ENCODE results near the gene ANKRD13A.
"Not testable (repeated sequence)": the region's sequence is repeated elsewhere in the genome, so short reads cannot be mapped to it uniquely, and the experiment has no call there.

Gene ANKRD13A

DNA sequence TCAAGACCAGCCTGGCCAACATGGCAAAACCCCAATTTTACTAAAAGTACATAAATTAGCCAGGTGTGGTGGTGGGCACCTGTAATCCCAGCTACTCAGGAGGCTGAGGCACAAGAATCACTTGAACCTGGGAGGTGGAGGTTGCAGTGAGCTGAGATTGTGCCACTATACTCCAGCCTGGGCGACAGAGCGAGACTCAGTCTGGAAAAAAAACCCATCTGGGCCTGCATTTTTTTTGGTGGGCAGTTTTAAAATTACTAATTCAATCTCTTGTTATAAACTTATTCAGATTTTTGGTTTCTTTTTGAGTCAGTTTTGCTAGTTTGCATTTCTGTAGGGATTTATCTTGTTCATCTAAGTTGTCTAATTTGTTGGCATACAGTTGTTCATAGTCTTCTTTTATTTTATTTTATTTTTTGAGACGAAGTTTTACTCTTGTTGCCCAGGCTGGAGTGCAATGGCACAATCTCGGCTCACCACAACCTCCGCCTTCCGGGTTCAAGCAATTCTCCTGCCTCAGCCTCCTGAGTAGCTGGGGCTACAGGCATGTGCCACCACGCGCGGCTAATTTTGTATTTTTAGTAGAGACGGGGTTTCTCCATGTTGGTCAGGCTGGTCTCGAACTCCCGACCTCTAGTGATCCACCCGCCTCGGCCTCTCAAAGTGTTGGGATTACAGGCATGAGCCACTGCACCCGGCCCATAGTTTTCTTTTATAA is 9.6 kb downstream of the ANKRD13A start:
- DNase-seq: not testable (repeated sequence)

DNA sequence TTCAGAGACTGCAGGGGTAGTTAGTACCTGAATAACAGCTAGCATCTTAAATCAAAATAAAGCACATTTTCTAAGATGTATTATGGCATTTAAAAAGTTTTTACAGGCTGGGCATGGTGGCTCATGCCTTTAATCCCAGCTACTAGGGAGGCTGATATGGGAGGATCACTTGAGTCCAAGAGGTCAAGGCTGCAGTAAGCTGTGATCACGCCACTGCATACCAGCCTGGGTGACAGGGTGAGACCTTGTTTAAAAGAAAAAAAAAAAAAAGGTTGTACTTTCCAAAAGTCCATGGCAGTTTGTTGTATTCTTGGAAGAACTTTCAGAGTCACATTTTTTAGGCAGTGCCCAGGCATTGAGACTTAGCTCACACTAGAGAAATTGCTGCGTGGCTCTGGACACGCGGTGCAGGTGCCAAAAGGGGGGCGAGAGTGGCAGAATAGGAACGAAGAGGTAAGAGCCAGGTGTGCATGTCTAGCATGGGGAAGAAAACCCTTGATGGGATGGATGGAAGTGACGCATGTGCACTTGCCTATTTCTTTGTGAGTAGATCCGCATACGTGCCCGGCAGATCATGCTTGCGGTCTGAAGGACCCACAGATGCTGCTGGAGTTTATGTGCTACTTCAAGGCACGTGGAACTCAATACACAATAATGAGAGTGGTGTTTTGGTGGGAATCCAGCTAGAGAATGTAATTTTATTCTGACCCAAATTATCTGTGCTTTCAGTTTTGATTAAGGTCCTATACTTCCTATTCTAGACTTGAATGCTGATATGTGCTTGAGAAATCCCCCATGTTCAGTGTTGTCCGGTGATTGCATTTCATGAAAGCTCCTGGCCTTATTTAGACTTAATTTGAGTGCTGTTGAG is 11.9 kb downstream of the ANKRD13A start:
- DNase-seq: no peak

DNA sequence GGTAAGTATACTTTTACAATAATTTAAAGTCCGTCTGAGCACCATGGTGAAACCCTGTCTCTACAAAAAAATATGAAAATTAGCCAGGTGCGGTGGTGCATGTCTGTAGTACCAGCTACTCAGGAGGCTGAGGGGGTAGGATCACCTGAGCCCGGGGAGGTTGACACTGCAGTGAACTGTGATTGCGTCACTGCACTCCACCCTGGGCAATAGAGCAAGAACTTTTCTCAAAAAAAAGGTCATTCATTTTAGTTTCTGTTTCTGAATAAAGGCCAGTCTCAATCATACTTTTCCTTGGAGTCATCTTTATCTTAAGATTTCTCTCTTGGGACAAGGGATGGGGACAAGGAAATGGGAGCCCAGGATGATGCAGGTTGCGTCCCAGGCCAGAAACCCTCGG is 12.9 kb downstream of the ANKRD13A start:
- DNase-seq: no peak

- no peak for DNase-seq
These were observed 13.4 kb downstream of the ANKRD13A start for GRCh38 chr12:110012659-110013058.

DNA sequence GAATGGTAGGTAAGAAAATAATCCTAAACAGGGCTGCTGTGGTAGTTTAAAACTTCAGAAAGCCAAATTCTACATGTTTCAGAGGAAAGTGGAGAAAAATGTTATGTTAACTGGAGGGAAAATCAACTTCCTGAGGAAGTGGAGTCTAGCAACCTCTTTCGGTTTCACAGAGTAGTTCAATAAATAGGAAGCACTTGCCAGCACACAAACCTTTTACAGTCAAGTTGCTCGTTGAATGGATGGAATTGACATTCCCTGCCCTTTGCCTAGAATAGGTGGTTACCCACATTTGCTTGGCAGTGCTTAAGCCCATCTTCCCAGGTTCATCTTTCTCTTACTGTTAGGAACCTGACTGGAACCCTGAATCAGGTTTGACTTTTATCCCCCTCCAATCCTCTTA is 15.9 kb downstream of the ANKRD13A start:
- no peak for DNase-seq

GRCh38 chr12:110020956-110021355 is 21.7 kb downstream of the ANKRD13A start:
- no peak for DNase-seq

GRCh38 chr12:110023059-110023980 is 24.1 kb downstream of the ANKRD13A start:
- no peak for DNase-seq

GRCh38 chr12:110024051-110024450 is 24.8 kb downstream of the ANKRD13A start:
- no peak for DNase-seq

DNA sequence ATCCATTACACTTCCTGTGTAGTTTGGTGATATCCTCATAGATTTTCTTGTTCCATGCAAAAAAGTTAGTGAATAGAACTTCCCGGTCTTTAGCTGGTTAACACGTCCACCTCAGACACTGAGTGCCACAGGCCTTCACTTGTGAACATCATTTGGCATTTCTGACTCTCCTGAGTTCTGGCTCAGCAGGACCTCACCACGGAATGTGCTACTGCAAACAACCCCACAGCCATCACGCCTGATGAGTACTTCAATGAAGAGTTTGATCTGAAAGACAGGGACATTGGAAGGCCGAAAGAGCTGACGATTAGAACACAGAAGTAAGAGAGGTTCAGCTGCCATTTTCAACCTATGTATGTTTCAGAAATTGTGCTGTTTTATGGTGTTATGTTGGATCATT is 29.1 kb downstream of the ANKRD13A start:
- DNase-seq: no peak

DNA sequence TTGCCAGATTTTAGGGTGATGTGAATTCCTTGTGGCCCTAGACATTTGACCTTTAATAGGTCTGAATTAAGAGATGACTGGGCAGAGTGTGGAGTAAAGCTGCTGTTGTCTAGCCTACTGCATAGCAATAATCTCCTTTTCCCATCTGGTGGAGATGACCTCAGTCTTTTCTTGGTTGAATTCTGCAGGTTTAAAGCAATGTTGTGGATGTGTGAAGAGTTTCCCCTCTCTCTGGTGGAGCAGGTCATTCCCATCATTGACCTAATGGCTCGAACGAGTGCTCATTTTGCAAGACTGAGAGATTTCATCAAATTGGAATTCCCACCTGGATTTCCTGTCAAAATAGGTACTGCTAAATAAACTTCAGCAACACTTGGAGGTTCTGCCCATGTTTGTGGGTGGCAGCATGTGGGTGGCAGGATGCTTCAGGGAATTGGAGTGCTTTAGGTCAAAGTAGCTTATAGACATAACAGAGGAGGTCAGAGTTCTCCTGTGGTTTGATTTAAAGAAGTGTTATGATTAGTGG is 30.1 kb downstream of the ANKRD13A start:
- no peak for DNase-seq

DNA sequence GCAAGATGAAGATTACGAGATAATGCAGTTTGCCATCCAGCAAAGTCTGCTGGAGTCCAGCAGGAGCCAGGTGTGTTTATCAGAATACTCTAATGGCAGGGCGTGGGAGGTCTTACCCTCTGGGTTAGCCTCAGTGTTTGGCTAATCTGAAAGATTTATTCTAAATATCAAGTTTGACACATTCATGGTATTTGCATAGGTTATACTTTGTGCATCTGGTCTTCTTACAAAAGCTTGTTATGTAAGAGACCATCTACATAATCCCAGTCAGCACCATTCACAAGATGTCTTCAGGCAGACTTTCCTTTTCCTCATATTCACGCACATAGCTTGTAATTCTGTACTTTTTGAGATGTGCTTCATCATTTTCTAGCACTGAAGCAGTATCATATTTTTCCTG is 34.7 kb downstream of the ANKRD13A start:
- no peak for DNase-seq

GRCh38 chr12:110035534-110036104 is 36.4 kb downstream of the ANKRD13A start:
- DNase-seq: no peak

GRCh38 chr12:110037315-110037714 is 38.1 kb downstream of the ANKRD13A start:
- DNase-seq: no peak

GRCh38 chr12:110038741-110039084 is 39.5 kb downstream of the ANKRD13A start:
- no peak for DNase-seq

DNA sequence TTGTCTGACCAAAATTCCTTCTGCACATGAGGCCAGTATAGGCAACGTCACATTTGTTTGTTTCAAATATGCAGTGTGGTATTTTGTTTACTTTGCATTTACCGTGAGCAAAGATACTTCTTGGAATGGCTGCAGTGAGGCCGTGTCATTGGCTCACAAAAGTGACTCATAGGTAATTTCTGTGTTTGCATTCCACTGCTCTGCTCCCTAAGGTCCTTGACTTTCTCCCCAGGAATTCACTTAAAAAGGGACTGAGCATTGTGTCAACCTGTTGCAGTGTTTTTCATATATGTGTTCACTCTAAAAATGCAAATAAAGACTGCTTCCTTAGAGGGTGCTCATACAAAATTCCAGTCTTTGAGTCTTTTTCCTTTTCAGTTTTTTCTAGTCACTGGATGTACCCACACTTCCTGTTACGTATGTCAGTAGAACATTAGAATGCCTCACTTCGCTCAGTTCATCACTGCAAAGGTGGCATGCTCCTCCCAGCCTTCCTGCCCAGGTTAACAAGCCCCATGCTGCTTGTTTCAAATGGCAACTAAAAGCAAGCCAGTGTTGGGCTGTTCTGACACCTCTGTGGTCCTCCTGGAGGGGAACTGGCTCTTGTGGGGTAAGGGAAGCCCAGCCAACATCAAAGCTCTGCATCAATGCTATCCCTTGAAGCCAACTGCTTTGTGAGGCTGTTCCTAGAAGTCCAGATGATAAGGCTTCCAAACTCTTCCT is 40.0 kb downstream of the ANKRD13A start:
- DNase-seq: no peak

DNA sequence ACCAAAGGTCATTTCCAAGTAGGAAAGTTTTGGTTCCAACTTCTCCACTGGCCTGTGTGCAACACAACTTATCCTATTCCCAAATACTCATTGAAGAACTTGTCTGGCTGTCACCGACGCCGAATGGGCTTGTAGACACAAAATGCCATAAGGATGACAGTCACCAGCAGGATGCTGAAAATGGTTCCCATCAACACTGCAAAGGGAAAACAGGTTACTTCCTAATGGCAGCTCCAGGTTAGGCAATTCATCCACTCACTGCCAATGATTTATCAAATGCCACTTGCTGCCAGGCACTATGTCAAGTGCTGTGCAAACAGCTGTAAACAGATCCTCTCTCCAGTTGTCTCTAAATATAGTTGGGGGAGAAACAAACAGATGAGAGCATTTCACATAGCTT is 43.0 kb downstream of the ANKRD13A start:
- no peak for DNase-seq

GRCh38 chr12:110046451-110047187 is 47.4 kb downstream of the ANKRD13A start:
- no peak for DNase-seq

GRCh38 chr12:110047297-110047940 is 48.2 kb downstream of the ANKRD13A start:
- DNase-seq: no peak

DNA sequence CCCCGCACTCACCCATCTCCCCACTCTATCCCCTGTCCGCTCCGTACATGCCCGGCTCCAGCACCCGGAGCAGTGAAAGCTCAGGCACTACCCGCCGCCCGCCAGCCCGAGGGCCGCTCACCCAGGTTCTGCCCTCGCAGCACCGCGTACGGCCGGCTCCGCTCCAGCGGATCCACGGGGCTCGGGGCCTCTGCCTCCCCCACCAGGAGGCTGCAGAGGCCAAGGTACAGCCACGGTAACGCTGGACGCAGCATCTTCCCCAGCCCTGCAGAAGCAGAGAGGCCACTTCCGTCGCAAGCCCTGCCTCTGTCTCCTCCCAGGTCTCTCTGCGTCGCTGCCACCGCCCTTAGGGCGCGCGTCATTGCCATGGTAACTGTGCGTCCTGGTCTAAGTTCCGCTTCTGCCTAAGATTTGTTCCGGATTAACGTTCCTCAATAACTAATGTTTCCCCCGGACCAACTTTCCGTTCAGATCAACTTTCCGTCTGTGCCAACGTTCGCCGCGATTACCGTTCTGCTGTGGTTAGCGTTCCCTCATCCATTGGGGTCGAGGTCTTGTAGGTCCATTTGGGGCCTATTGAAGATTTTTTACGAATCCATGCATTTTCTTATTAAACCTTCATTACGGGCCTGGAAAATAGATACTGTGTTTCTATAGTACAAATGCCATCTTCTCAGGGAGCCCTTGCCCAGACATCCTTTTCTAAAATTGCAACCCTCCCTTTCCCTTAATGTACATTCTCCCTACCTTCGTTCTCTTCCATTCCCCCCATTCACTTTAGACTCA is 49.2 kb downstream of the ANKRD13A start, which contains the start of gene C12orf76:
C12orf76 (minus strand) TSS at position 281 of the 786 bp plus-strand sequence; CDS start at position 254, 27 bp downstream.
- peak; percentile 91 for DNase-seq

- not testable (repeated sequence) for DNase-seq
These were observed 49.8 kb downstream of the ANKRD13A start for GRCh38 chr12:110049034-110049433.
